T-helper 2 cell treated with Interferon-gamma antibody and Interleukin-4, amounts not matched to agents 100 ng/mL and 5 ng/mL, for 36 hours (primary cell): ENCODE data around the gene MAP6. TPM values are rescaled to one million over a fixed set of nuclear protein-coding genes. Genes with fewer than 3 reads are reported as not detected.

Experiments used
- intact Hi-C: fragments of 100-400 bp; cut with micrococcal nuclease; formaldehyde crosslinking; loops from one replicate; pipeline ENCODE4 v1.15.1; 2023
- total RNA-seq: library from RNA; stranded (reverse); gene quantifications from 2 replicates; pipeline ENCODE4 v1.2.3, GENCODE V29; 2022

Gene MAP6
- total RNA-seq, 1 donor from 2014 or later = 0.14 TPM

DNA sequence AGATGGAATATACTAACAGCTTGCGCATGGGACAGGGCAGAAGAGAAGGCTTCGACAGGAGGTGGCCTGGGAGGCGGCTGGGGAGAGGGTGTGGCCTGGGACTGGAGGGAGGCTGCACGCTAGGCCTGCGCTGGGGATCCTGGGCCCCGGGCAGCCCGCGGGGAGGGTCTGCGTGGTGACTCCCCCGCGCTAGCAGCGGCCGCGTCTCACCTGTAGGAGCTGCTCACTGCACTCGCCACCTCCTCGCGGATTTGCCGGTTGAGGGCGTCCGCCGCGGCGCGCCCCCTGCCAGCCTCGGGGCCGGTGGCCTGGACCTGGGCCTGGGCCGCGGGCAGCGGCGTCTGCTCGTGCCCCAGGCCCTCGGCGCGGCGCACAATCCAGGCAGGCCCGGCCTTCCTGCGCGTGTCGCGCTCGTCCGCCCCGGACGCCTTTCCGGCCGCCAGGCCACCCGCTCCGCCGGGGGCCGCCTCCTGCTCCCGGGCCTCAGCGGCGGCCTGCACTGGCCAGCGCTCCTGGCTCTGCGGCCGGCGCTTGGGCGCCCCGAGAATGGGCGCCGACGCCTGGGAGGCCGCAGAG, 1.5 kb downstream of the MAP6 start:
- intact Hi-C loops = loop anchor here (2.0 kb wide), 1 partner anchor 105 kb away; the partner anchor contains the start of gene SERPINH1

DNA sequence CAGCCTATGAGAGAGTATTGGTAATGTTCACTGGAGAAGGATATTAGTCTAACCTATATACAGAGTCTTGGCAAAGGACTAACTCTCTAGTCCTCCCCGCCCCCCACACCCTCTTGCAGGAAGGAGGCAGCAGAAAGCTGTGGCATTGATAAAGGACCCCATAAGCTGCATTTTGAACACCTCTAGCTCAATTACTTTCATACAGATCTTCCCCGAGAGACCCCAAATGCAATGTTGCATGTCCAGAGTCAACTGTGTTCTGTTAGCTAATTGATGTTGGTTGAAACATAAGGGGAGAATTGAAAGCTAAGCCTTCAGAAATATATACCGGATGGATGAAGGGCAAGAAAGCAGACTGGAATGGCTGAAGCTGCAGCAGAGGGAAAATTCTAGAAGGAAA, 2.8 kb downstream of the MAP6 start:
- intact Hi-C loops = loop anchor here (2.0 kb wide), 1 partner anchor 103 kb away; the partner anchor contains the start of gene SERPINH1

DNA sequence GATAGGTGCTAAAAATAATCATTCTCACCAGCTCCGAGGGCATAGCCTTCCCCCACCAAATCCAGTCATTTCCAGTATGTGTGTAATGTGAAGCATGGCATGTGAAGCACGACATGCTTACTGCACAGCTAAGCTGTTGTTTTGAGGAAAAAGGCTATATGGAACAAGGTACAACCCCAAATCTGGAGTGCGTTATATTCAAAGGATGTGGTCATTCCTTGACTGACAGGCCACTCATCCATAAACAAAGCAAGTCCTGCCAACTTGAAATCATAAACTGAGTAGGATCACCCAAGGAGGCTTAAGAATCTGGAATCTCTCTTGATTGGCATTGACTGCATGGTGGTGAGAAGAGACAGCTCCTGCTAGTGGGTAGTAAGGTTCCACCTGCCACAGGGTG, 3.7 kb downstream of the MAP6 start:
- intact Hi-C loops = no loop called here

DNA sequence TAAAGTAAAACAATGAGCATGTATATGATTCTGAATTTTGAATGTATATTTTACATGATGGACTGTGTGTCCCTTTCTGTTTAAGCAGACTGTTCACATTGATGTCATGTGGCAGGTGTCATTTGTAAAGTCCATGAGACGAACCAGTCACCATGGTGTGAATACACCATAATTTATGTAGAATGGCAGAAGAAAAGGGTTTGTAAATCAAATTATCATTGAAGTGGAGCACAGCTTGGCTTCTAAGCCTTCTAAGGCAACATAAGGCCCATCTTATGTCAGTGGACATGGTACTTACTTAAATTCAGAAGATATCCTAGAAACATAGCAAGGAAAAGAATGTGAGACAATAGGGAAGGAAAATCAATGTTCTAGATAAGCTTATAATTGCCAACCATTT, 4.4 kb downstream of the MAP6 start:
- intact Hi-C loops = no loop called here

DNA sequence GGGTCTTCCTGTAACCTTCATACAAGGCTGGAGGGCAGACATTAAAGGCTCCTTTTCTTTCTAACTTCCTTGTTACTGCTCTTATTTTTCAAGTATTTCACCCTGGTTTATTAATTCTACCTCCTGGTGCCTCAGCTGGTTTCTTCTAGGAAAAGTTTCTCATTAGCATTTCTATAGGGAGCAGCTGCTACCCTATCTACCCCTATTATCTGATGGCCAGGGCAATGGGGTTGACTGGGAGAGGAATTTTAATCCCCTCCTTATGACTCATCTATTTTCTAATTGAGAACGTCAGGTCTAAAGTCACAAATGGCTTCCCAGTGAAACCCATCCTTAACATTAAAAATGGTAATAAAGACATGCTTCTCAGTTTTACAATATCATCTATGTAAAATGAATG, 5.0 kb downstream of the MAP6 start:
- intact Hi-C loops = no loop called here

DNA sequence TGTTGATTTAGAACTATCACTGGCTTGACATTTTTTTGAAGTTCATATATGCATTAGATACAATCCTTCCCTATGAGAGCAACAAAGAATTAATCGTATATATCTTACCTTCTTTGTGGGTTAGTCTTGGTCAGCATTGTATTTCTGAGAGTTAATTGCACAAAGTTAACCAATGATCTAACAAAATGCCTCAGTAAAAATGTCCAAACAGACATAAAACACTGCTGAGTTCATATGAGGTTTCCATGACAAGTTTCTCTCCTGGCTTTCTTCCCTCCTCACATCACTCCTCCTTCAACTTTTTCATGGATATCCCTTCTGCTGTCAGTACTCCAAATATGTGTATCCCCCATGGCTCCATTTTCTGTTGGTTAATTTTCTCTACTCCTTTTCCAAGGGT, 9.0 kb downstream of the MAP6 start:
- intact Hi-C loops = no loop called here

DNA sequence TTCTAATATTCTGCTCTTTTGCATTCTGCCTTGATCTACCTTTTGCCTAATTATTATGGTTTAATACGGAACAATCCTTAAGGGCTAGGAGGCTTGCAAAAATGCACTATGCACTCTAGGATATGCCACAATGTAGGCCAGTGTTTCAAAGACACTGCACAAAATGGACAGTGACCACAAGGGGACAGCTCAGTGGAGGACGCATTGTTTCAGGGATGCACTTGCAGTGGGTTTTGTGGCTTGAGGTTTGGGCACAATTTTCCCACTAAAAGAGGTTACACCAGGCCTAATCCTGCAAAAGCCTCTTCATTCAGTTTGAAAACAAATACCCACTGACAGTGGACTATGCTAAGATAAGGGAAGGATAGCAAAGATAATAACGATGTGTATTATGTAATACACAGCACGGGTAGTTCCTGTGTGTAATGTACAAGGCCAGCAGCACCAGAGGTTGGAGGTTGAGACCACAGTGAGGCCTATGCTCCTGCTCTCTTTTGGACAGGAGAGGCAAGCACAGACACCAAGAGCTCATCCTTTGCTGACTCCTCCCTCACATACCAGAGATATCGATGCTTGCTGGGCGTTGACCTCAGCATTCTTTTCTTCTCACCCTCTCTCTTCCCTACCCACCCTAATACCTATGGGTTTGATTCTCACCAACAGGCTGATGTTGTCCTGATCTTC, 12.7 kb downstream of the MAP6 start:
- intact Hi-C loops = no loop called here

DNA sequence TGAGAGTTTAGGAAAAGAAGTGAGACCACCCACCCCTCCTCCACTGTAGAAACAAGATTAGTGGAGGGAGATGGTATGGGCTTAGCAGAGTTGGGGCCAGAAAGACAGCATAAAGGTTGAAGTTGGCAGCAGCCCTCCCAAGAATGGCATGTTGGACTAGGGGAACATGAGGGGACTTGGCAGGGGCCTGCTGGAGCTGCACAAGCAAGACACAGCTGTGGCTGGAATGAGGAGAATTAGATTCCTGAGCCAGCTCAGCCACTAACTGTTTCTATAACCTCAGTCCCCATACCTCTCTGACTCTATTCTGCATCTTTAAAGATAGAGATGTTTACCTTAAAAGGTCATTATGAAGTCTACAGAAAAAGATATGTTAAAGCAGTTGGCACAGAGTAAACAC, 13.2 kb downstream of the MAP6 start:
- intact Hi-C loops = no loop called here

DNA sequence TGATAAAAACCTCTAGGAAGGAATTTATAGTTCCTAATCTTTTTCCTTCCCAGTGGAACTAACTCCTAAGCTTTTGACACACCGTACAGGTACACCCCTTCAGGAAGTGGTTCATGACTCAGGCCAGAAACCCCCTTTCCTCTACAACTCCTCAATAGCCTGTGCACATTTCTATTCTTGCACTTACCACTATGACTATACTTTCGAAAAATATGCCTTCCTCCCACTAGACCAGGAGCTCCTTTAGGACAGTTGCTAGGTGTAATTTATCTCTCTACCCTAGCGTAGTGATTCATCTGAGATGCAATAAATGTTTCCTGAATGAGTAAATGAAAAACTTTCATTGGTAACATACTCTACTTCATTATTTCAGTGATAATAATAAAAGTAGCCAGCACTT, 14.5 kb downstream of the MAP6 start:
- intact Hi-C loops = no loop called here

DNA sequence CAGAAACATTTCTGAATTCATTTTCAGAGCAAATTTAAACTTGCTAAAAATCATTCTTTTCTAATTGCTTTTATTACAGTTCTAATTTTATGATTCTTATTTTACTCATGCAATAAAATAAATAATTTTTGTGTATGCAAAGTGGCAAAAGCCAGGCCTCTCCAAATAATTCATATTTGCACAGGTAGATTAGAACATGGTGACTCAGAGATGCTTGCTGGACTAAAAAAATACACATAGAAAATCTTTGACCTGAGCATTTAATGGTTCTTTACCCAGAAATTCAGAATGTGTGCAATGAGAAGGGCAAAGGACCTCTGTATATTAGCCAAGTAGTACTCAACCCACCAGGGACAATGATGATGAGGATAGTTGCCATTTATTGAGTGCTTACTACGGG, 15.3 kb downstream of the MAP6 start:
- intact Hi-C loops = no loop called here

DNA sequence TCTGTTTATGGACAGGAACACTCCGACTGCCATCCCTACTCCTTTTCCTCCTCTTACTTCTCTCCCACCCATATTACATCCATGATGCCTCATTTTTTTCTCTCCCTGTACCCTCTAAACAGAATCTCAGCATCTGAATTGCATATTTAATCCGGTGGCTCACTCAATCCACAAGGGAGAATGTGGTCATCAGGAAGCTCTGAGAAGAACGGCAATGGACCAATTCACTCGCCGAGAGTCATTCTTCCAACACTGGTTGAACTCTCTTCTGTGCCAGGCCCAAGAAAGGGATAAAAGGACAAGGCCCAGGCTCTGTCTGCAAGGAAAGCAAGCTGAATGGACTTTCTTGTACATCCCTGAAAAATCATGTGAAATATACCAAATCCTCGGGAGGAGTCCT, 15.9 kb downstream of the MAP6 start:
- intact Hi-C loops = no loop called here

DNA sequence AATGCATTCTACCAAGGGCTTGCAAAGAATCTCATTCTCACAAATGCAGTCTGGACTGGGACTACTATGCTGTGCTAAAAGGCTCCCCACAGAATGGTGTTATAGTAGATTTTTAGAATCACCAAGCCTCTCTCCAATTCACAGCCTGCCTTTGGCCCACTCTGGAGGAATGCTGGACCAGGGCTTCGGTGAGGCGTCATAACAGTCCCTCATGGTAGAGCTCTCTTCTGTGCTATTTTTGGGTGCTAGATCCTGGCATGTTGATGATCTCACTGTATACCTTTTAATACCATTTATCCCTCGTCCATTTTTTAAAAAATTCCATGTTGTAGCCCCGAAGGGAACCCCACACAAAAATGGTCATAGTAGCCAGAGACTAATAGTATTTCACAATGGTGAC, 17.6 kb downstream of the MAP6 start:
- intact Hi-C loops = no loop called here

DNA sequence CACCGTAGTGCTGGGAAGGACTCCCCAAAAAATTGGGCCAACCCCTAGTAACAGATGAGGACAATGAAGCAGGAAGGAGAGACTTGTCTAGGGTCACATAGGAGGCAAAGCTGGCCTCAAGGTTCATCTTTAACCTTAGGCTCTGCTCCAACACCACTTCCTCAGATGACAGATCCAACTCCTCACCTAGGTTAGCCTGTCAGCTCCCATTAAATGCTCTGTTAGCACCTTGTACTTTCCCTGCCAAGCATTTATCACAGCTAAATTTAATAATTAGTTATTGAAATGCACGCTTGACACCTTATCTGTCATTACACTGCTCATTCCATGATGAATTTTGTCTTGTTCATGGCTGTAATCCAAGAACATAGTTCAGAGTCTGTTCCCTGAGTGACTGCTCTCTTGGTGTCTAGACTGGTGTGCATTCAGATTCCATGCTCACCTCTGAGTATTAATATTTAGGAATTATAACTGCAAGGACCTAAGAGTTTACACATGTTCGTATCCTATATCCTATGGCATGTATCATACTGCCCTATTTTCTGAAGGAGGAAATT, 18.6 kb downstream of the MAP6 start:
- intact Hi-C loops = no loop called here

DNA sequence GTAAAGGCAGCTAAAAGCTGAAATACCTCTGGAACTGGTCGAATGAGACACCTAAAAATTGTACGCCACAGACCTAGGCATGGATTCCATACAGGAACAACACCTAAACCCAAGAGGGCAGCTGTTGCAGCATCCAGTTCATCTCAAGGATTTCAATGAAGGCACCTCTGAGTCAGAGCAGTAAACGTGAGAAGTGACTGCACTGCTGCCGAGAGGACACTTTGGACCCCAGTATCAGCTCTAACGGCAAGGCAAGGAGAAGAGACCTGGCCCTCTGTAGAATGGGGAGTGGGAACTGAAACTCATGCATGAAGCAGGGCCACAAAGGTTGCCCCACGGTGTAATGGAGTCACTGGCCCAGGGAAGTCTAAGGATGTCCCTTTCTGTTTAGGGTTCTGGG, 23.9 kb downstream of the MAP6 start:
- intact Hi-C loops = no loop called here

DNA sequence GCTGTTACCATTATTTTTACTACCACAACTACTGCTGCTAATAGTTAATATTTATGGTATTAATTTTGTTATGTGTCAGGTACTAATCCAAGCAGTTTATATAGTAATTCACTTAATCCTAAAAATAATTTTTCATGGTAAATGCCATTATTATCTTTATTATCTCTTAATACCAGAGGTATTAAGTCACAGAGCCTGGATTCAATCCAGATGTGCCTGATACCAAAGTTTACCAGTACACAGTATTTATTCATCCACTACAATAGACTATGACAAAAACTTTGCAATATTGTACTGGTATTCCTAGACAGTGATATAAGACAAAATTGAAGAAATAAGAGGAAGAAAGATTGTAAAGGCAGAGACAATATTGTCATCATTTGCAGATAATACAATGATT, 24.5 kb downstream of the MAP6 start:
- intact Hi-C loops = no loop called here

DNA sequence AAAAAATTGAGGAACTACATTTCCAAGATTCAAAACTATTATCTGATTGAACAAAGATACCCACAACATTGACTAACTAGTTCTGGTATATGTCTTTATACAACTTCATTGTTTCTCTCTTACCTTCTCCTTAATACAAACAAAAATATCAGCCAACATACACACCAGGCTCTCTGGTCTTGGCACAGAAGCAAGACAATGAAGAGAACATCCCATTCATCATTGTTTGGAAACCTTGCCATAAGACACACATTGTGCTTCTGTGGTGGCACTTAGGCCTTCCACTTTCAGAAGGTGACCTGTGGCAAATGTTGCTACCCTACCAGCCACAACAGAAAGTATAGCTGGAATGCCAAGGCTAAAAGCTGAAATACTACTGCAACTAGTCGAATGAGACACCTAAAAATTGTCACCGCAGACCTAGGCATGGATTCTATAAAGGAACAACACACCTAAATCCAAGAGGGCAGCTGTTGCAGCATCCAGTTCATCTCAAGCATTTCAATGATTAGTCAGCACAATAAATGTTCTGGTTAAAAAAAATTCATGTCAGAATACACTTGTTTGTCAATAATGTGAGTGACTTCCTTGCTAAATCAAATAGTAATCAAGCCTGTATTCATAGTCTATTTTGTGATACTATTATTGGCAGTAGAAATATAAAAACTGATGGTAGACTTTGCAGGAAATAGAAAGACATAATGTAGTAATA, 26.3 kb downstream of the MAP6 start:
- intact Hi-C loops = no loop called here

DNA sequence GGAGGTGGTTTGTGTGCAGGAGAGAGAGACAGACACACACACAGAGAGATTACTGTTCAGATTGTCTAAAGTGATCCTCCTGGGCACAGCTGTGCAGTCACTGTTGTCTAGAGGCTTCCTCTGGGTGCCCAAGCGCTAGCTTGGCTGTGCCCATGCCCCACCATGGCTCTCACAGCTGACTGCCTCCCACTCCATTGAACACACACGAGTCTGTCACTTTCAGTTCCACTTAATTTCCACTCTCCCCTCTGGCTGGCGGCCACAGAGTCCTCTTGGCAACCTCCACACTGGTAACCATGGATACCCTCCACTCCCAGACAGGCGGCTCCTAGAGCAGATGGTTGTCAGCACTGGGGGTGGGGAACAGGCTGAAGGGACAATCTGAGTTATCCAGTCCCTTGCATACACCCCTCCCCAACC, 29.1 kb downstream of the MAP6 start:
- intact Hi-C loops = no loop called here

DNA sequence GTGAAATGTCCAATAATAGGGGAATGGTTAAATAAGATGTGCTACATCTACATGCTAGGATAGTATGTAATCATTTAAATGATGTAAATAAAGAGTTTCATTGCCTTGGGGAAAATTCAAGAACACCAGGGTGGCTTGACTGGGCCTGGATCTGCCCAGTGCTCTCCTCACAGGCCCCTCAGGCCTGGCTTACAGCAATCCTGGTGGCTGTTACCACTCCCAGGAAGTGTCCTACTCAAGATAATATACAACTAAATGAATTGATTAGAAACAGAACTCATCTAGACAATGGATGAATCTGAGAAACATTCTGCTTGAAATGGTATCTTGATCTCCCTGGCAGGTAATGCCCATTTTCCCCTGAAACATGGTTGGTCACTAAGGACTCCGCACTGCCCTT, 30.8 kb downstream of the MAP6 start:
- intact Hi-C loops = no loop called here

DNA sequence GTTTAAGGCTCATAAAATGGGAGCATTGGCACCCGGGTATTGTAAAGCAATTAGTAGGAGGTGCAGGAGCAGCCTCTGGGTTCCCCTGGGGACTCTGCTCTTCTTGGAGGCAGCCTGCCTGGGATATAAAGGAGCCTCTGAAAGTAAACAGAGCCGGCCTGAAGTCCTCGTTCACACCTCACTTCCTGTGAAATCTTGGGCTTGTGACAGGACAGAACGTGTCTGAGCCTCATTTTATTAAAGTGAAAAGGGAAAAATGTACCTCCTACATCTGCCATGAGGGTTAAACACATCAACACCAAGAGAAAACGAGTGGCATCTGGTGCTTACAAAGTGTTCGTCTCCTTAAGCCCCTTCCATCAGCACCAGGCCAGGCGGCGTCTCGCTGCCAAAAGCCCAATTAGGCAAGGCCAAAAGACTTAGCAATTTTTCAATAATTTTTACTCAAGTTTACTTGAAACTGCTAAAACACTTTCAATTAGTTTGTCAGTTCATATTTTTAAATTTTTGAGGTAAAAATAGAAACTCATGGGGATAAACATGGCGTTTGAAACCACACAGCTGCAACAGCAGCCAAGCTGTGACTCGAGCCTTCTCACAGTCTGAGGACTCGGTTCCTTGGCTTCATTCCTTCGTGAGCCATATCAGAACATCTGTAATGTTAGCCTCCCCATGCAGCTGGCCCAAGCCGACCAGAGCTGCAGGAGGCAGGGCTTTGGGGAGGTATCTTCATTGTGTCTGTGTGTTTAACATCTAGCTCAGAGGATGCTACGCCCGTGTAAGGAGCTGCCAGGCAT, 33.6 kb downstream of the MAP6 start:
- intact Hi-C loops = no loop called here

DNA sequence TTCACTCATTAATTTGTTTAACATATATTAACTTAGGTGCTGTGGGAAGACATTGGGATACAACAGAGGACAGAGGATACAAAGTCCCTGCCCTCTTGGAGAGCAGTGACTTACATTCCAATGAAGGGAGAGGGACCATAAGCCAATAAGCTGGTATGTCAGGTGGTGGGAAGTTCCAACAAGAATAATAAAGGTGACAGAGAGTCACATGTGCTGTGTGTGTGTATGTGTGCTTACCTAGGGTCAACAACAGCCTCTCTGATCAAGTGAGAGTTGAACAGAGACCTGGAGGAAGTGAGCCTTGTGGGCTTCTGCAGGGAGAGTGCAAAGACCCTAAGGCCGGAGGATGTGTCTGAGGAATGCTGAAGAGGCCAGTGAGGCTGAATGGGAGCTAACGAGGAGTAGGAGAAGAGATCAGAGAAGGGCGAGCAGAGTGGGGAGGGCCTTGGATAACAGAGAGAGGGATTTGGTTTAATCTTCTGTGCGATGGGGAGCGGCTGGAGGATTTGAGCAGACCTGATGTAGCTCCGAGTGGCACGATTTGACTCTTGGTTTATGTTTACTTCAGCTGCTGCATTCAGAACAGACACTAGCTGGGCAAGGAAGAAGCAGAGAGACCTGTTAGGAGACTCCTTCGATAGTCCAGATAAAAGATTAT, 35.3 kb downstream of the MAP6 start:
- intact Hi-C loops = no loop called here

DNA sequence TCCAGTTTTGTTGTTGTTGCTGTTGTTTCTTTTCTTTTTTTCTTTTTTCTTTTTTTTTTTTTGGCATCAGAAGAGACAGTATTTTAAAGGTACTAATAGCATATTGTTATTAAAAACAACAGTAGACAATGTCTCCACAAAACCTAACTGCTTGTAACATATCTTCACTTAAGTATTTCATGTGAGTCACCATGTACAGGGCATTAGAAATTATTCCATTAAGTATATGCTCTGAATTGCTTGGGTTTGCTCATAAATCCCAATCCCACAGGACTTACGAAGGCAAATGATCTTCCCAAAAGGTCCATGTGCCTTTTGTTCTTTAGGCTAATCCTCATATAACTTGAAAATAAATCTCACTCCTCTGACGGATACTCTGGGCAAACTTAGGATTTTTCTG, 35.9 kb downstream of the MAP6 start:
- intact Hi-C loops = no loop called here
